Measurements from ENCODE around the gene SDK1. TPM values are rescaled to one million over a fixed set of nuclear protein-coding genes. Genes with fewer than 3 reads are reported as not detected.

The SDK1 gene
- total RNA-seq, 1 experiment from 2014 or later = 7.1 TPM

GRCh38 chr7:3975371-3975770, 674.3 kb downstream of the SDK1 start:
- no peak for DNase-seq
- Histone ChIP-seq H3K4me1 (0 out of 2 replicates have a peak, but pooled peaks cover 8% of the 10 kb centered on the region), H3K9me3 (no peaks in the 10 kb centered on the region), H3K36me3 (ENCODE audit: control insufficient read depth, insufficient read depth, low read length) (no peaks in the 10 kb centered on the region), H3K27me3 (replicated peaks; ENCODE audit: control insufficient read depth, insufficient read depth, low read length) (no peaks in the 10 kb centered on the region), H3K4me3 (ENCODE audit: low read depth, low read length) (no peak overlapping the region)
- H3K27me3 Mint-ChIP-seq (ENCODE audit: insufficient read depth, unreplicated experiment) = no peaks in the 10 kb centered on the region
- no TSS peak for BruUV-seq (replicated peaks)
- H3K36me3 Mint-ChIP-seq (ENCODE audit: insufficient read depth, unreplicated experiment) = peaks cover 4% of the 10 kb centered on the region
- peaks cover 5% of the 10 kb centered on the region for H3K4me1 Mint-ChIP-seq (ENCODE audit: low read depth, unreplicated experiment)
- no peak overlapping the region for H3K27ac Mint-ChIP-seq (ENCODE audit: unreplicated experiment)
- TF ChIP-seq CTCF (IDR thresholded peaks at IDR 0.05; ENCODE audit: insufficient read depth in 1 of 2, low read depth in 1 of 2, low read length in 1 of 2, severe bottlenecking in 1 of 2, unreplicated experiment in 1 of 2) = no peak
- no peak overlapping the region for H3K4me3 Mint-ChIP-seq (ENCODE audit: unreplicated experiment)
- intact Hi-C loops (cut with micrococcal nuclease; ENCODE audit: unreplicated experiment) = no loop called here
- no peaks in the 10 kb centered on the region for H3K9me3 Mint-ChIP-seq (ENCODE audit: unreplicated experiment)
- ChIA-PET CTCF (no interaction called here), POLR2A (no interaction called here)

- intact Hi-C loops (cut with micrococcal nuclease; ENCODE audit: unreplicated experiment) = no loop called here
- CTCF ChIA-PET = no interaction called here
- no peak for DNase-seq
- no peaks in the 10 kb centered on the region for H3K27me3 Mint-ChIP-seq (ENCODE audit: insufficient read depth, unreplicated experiment)
- Histone ChIP-seq H3K27me3 (replicated peaks; ENCODE audit: control insufficient read depth, insufficient read depth, low read length) (no peaks in the 10 kb centered on the region), H3K4me3 (ENCODE audit: low read depth, low read length) (no peak overlapping the region), H3K9me3 (no peaks in the 10 kb centered on the region), H3K36me3 (ENCODE audit: control insufficient read depth, insufficient read depth, low read length) (no peaks in the 10 kb centered on the region), H3K4me1 (0 out of 2 replicates have a peak, but pooled peaks cover 9% of the 10 kb centered on the region)
- no peak overlapping the region for H3K4me3 Mint-ChIP-seq (ENCODE audit: unreplicated experiment)
- POLR2A ChIA-PET = no interaction called here
- H3K4me1 Mint-ChIP-seq (ENCODE audit: low read depth, unreplicated experiment) = peaks cover 7% of the 10 kb centered on the region
- BruUV-seq (replicated peaks) = no TSS peak
- no peak for TF ChIP-seq CTCF (IDR thresholded peaks at IDR 0.05; ENCODE audit: insufficient read depth in 1 of 2, low read depth in 1 of 2, low read length in 1 of 2, severe bottlenecking in 1 of 2, unreplicated experiment in 1 of 2)
- H3K27ac Mint-ChIP-seq (ENCODE audit: unreplicated experiment) = no peak overlapping the region
- H3K36me3 Mint-ChIP-seq (ENCODE audit: insufficient read depth, unreplicated experiment) = no peaks in the 10 kb centered on the region
- no peaks in the 10 kb centered on the region for H3K9me3 Mint-ChIP-seq (ENCODE audit: unreplicated experiment)
Measured at GRCh38 chr7:3977391-3977790, 676.3 kb downstream of the SDK1 start.

- CTCF ChIA-PET = no interaction called here
- Histone ChIP-seq H3K4me3 (ENCODE audit: low read depth, low read length) (no peak overlapping the region), H3K36me3 (ENCODE audit: control insufficient read depth, insufficient read depth, low read length) (no peaks in the 10 kb centered on the region), H3K4me1 (0 out of 2 replicates have a peak, but pooled peaks cover 9% of the 10 kb centered on the region), H3K9me3 (no peaks in the 10 kb centered on the region), H3K27me3 (replicated peaks; ENCODE audit: control insufficient read depth, insufficient read depth, low read length) (no peaks in the 10 kb centered on the region)
- no peak for DNase-seq
- H3K27me3 Mint-ChIP-seq (ENCODE audit: insufficient read depth, unreplicated experiment) = no peaks in the 10 kb centered on the region
- BruUV-seq (replicated peaks) = no TSS peak
- no peak overlapping the region for H3K4me3 Mint-ChIP-seq (ENCODE audit: unreplicated experiment)
- H3K9me3 Mint-ChIP-seq (ENCODE audit: unreplicated experiment) = no peaks in the 10 kb centered on the region
- intact Hi-C loops (cut with micrococcal nuclease; ENCODE audit: unreplicated experiment) = no loop called here
- H3K27ac Mint-ChIP-seq (ENCODE audit: unreplicated experiment) = no peak overlapping the region
- peaks cover 7% of the 10 kb centered on the region for H3K4me1 Mint-ChIP-seq (ENCODE audit: low read depth, unreplicated experiment)
- TF ChIP-seq CTCF (IDR thresholded peaks at IDR 0.05; ENCODE audit: insufficient read depth in 1 of 2, low read depth in 1 of 2, low read length in 1 of 2, severe bottlenecking in 1 of 2, unreplicated experiment in 1 of 2) = no peak
- H3K36me3 Mint-ChIP-seq (ENCODE audit: insufficient read depth, unreplicated experiment) = no peaks in the 10 kb centered on the region
- POLR2A ChIA-PET = no interaction called here
Measured at GRCh38 chr7:3978839-3979238, 677.8 kb downstream of the SDK1 start.

Data from Caco-2 (cell line).